Measurements from ENCODE around the gene SLC34A2. TPM values are rescaled to one million over a fixed set of nuclear protein-coding genes. Genes with fewer than 3 reads are reported as not detected.

Gene SLC34A2
- total and polyA plus RNA-seq, 12 donors, result 0.20 to 2.3 (median 1.9) TPM; not detected in 9

DNA sequence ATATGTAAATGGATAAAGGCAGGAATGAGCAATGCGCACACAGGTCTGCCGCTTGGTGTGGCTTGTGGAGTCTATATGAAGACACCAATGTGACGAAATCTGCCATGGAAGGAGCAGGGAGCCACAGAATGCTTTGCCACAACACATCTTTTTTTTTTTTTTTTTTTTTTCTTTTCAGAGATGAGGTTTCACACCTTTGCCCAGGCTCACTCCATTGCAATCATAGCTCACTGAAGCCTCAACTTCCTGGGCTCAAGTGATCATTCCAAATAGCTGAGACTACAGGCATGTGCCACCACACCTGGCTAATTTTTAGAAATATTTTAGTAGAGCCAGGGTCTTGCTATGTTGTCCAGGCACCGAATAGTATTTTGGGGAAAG is 17.4 kb upstream of the SLC34A2 start:
- TF ChIP-seq POLR2A (IDR thresholded peaks at IDR 0.05), result no peak
- Histone ChIP-seq H3K27ac (no peak overlapping the region), H3K4me3 (no peak overlapping the region), H3K9me3 (replicated peaks in 1 of 3) (no peaks in the 10 kb centered on the region), H3K36me3 (replicated peaks in 1 of 2) (no peaks in the 10 kb centered on the region), H3K4me1 (replicated peaks in 1 of 2) (no peaks in the 10 kb centered on the region), H3K27me3 (no peaks in the 10 kb centered on the region)
- intact Hi-C loops (cut with DNase I), result no loop called here
- DNase-seq, result no peak
- 60 to 86% (median 82%) methylated on average over 4 of the region's 4 CpGs for WGBS, 4 donors

DNA sequence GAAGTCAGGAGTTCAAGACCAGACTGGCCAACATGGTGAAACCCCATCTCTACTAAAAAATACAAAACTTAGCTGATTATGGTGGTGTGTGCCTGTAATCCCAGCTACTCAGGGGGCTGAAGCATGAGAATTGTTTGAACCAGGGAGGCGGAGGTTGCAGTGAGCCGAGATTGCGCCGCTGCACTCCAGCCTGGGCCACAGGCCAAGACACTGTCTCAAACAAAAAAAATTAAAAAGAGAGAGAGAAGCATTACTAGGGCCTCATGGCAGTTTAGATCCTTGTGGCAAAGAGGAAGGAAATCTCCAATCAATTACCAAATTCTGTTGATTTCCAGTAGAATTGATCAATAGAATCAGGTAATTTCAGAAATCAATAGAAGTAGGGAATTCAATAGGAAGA is 16.8 kb upstream of the SLC34A2 start:
- DNase-seq, result peak in 1 of 7 donors; percentile 1
- 54 to 66% (median 62%) methylated on average over 4 of the region's 4 CpGs for WGBS, 4 donors
- H3K4me1 ChIP-seq (replicated peaks in 1 of 2), result no peaks in the 10 kb centered on the region
- no peak for TF ChIP-seq CTCF (IDR thresholded peaks at IDR 0.05)
- TF ChIP-seq POLR2A (IDR thresholded peaks at IDR 0.05), result no peak
- no peak overlapping the region for H3K27ac ChIP-seq
- intact Hi-C loops (cut with DNase I), result no loop called here
- H3K36me3 ChIP-seq (replicated peaks in 1 of 2), result no peaks in the 10 kb centered on the region
- H3K4me3 ChIP-seq, result no peak overlapping the region
- no peaks in the 10 kb centered on the region for H3K9me3 ChIP-seq (replicated peaks in 1 of 3)
- no peaks in the 10 kb centered on the region for H3K27me3 ChIP-seq

DNA sequence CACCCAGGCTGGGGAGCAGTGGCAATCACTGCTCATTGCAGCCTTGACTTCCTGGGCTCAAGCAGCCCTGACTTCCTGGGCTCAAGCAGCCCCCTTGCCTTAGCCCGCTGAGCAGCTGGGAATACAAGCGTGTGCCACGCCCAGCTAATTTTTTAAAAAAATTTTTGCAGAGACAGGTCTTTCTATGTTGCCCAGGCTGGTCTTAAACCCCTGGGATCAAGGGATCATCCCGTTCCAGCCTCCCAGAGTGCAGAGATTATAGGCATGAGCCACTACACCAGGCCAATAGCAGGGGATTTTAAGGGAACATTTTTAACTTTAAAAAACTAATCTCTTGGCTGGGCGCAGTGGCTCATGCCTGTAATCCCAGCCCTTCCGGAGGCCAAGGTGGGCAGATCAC is 5.3 kb upstream of the SLC34A2 start:
- intact Hi-C loops (cut with DNase I), result no loop called here
- Histone ChIP-seq H3K4me1 (replicated peaks in 1 of 2) (no peaks in the 10 kb centered on the region), H3K9me3 (replicated peaks in 1 of 3) (no peaks in the 10 kb centered on the region), H3K36me3 (replicated peaks in 1 of 2) (no peaks in the 10 kb centered on the region), H3K27ac (no peak overlapping the region), H3K27me3 (peaks cover 8% of the 10 kb centered on the region), H3K4me3 (no peak overlapping the region)
- no peak for DNase-seq
- 68 to 88% (median 82%) methylated on average over 5 to 6 of the region's 6 CpGs for WGBS, 4 donors
- TF ChIP-seq POLR2A (IDR thresholded peaks at IDR 0.05) (no peak), CTCF (IDR thresholded peaks at IDR 0.05) (no peak)

GRCh38 chr4:25651682-25652081 is 4.0 kb upstream of the SLC34A2 start:
- TF ChIP-seq POLR2A (IDR thresholded peaks at IDR 0.05) (no peak), CTCF (IDR thresholded peaks at IDR 0.05) (no peak)
- 72 to 79% (median 75%) methylated on average over 5 of the region's 5 CpGs for WGBS, 4 donors
- DNase-seq, result no peak
- no peak overlapping the region for H3K27ac ChIP-seq
- H3K9me3 ChIP-seq (replicated peaks in 1 of 3), result no peaks in the 10 kb centered on the region
- H3K4me1 ChIP-seq (replicated peaks in 1 of 2), result no peaks in the 10 kb centered on the region
- no peaks in the 10 kb centered on the region for H3K36me3 ChIP-seq (replicated peaks in 1 of 2)
- peaks cover 18% of the 10 kb centered on the region for H3K27me3 ChIP-seq
- intact Hi-C loops (cut with DNase I), result no loop called here
- H3K4me3 ChIP-seq, result no peak overlapping the region
